ENCODE measurements around the gene HS6ST2. TPM values are rescaled to one million over a fixed set of nuclear protein-coding genes. Genes with fewer than 3 reads are reported as not detected.

HS6ST2 gene
- polyA plus RNA-seq, 1 of the 3 experiments (the other 2 are of a cell fraction) = 0.05 TPM

DNA sequence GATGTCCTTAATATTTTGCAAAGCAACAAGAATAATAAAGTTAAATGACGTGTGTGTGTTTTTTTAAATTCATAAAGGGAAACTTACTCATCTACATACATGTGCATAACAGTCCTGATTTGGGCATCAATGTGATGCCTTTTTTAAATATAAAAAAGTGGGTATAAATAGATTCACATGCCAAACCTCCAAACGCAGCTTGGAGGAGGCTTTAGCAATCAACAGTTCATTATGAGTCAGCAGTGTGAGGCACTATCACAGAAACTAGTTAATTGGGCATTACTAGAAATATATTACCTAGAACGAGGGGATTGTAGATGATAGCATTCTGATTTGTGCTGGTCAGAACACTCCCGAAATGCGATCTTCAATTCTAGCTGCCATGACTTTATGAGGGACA, 115.1 kb downstream of the HS6ST2 start (continued):
- TF ChIP-seq MEF2A (IDR thresholded peaks at IDR 0.05; ENCODE audit: borderline replicate concordance, low read depth) = no peak

GRCh38 chrX:132842460-132843238, 115.8 kb downstream of the HS6ST2 start:
- Histone ChIP-seq H4K20me1 (ENCODE audit: insufficient read depth) (no peaks in the 10 kb centered on the region), H2AFZ (ENCODE audit: low read depth) (no peak overlapping the region), H3F3A (replicated peaks; ENCODE audit: insufficient read depth) (no peaks in the 10 kb centered on the region), H3K4me1 (ENCODE audit: control insufficient read depth in 1 of 2, insufficient read depth in 2 of 2, low read depth in 1 of 2, low read length in 1 of 2) (peaks cover 0 to 4% of the 10 kb centered on the region in 2 experiments; a peak in 1 of 4 replicates), H3K36me3 (replicated peaks in 1 of 2; ENCODE audit: control insufficient read depth in 1 of 2, insufficient read depth in 2 of 2, low read length in 1 of 2) (no peaks in the 10 kb centered on the region), H3K9me3 (no peaks in the 10 kb centered on the region), H3K27ac (ENCODE audit: low read depth in 2 of 2, low read length in 1 of 2) (no peak overlapping the region), H3K79me2 (ENCODE audit: insufficient read depth) (no peaks in the 10 kb centered on the region), H3K4me3 (ENCODE audit: low read depth in 2 of 2, low read length in 1 of 2) (no peak overlapping the region), H3K9ac (no peak overlapping the region), H3K4me2 (no peak overlapping the region), H3K27me3 (ENCODE audit: insufficient read depth) (no peaks in the 10 kb centered on the region), H3K9me2 (no peaks in the 10 kb centered on the region)
- POLR2A ChIA-PET = no interaction called here
- CTCF ChIA-PET = no interaction called here
- WGBS (ENCODE audit: low lambda C conversion rate) = 18% methylated on average over 4 of the region's 4 CpGs
- no peak for DNase-seq
- TF ChIP-seq ZBTB33 (IDR thresholded peaks at IDR 0.05; ENCODE audit: borderline replicate concordance, low read depth) = no peak
- no peak for TF ChIP-seq JUND (IDR thresholded peaks at IDR 0.05)
- TF ChIP-seq FOSL2 (IDR thresholded peaks at IDR 0.05; ENCODE audit: borderline replicate concordance, low read depth) = no peak
- TF ChIP-seq MXI1 (IDR thresholded peaks at IDR 0.05; ENCODE audit: low read depth, low read length) = no peak
- no peak for TF ChIP-seq MEF2A (IDR thresholded peaks at IDR 0.05; ENCODE audit: borderline replicate concordance, low read depth)
- TF ChIP-seq NFIC (IDR thresholded peaks at IDR 0.05; ENCODE audit: borderline replicate concordance) = no peak
- TF ChIP-seq SIN3A (IDR thresholded peaks at IDR 0.05; ENCODE audit: borderline replicate concordance, low read depth, low read length) = no peak
- no peak for TF ChIP-seq RXRA (IDR thresholded peaks at IDR 0.05; ENCODE audit: borderline replicate concordance, low read depth)
- TF ChIP-seq USF1 (IDR thresholded peaks at IDR 0.05; ENCODE audit: borderline replicate concordance, low read depth) = no peak
- TF ChIP-seq GATA2 (CRISPR knock-in tag; IDR thresholded peaks at IDR 0.05) = no peak
- no peak for TF ChIP-seq SMC3 (IDR thresholded peaks at IDR 0.05; ENCODE audit: low read depth, low read length)
- TF ChIP-seq FOXJ3 (CRISPR knock-in tag; IDR thresholded peaks at IDR 0.05) = no peak
- TF ChIP-seq ELF1 (IDR thresholded peaks at IDR 0.05) = no peak
- no peak for TF ChIP-seq MAX (IDR thresholded peaks at IDR 0.05; ENCODE audit: low read depth)
- no peak for TF ChIP-seq EZH2phosphoT487 (IDR thresholded peaks at IDR 0.05; ENCODE audit: borderline replicate concordance, low read depth)

Data from SK-N-SH (cell line).